GM18502 (cell line): ENCODE results near the gene KPNA6.

Source experiments
- ATAC-seq: cut with Tn5 transposase; IDR thresholded peaks from one replicate; pipeline ENCODE4 v1.9.1; 2021; ENCODE audit warnings: mild to moderate bottlenecking; ENCODE audit not compliant: unreplicated experiment, poor library complexity

Gene KPNA6

GRCh38 chr1:32184650-32185049 lies 76.8 kb downstream of the KPNA6 start:
- ATAC-seq: no peak

GRCh38 chr1:32186077-32186476 lies 78.2 kb downstream of the KPNA6 start:
- no peak for ATAC-seq

- ATAC-seq: no peak
Measured at GRCh38 chr1:32186491-32186890, 78.6 kb downstream of the KPNA6 start.

GRCh38 chr1:32187850-32188249 lies 80.0 kb downstream of the KPNA6 start:
- no peak for ATAC-seq

GRCh38 chr1:32192220-32192948 lies 84.5 kb downstream of the KPNA6 start:
- no peak for ATAC-seq

- no peak for ATAC-seq
Measured at GRCh38 chr1:32194984-32195383, 87.1 kb downstream of the KPNA6 start.

GRCh38 chr1:32195531-32195930 lies 87.7 kb downstream of the KPNA6 start:
- ATAC-seq: no peak

- no peak for ATAC-seq
Measured at GRCh38 chr1:32195972-32196823, 88.3 kb downstream of the KPNA6 start.

- ATAC-seq: no peak
Measured at GRCh38 chr1:32197074-32197473, 89.2 kb downstream of the KPNA6 start.

- ATAC-seq: no peak
Measured at GRCh38 chr1:32197837-32198236, 90.0 kb downstream of the KPNA6 start.

GRCh38 chr1:32198237-32199042 lies 90.6 kb downstream of the KPNA6 start:
- ATAC-seq: no peak

- ATAC-seq: no peak
Measured at GRCh38 chr1:32199043-32199716, 91.3 kb downstream of the KPNA6 start.

- ATAC-seq: no peak
Measured at GRCh38 chr1:32199717-32200072, 91.8 kb downstream of the KPNA6 start.

GRCh38 chr1:32200226-32201010 lies 92.6 kb downstream of the KPNA6 start, which contains the start of gene CCDC28B:
CCDC28B (plus strand) TSS chr1:32200595; CDS start chr1:32201936, 1,341 bp downstream.
- peak; percentile 30 for ATAC-seq

GRCh38 chr1:32201011-32201855 lies 93.4 kb downstream of the KPNA6 start:
- peak; percentile 38 for ATAC-seq

GRCh38 chr1:32204943-32205361 lies 97.1 kb downstream of the KPNA6 start:
- no peak for ATAC-seq

- peak; percentile 36 for ATAC-seq
Measured at GRCh38 chr1:32205401-32206370, 97.8 kb downstream of the KPNA6 start, which contains the start of gene IQCC. IQCC (plus strand) TSS chr1:32205671; CDS start chr1:32205682, 11 bp downstream.
